ENCODE data around the gene HOXA2.

DNA sequence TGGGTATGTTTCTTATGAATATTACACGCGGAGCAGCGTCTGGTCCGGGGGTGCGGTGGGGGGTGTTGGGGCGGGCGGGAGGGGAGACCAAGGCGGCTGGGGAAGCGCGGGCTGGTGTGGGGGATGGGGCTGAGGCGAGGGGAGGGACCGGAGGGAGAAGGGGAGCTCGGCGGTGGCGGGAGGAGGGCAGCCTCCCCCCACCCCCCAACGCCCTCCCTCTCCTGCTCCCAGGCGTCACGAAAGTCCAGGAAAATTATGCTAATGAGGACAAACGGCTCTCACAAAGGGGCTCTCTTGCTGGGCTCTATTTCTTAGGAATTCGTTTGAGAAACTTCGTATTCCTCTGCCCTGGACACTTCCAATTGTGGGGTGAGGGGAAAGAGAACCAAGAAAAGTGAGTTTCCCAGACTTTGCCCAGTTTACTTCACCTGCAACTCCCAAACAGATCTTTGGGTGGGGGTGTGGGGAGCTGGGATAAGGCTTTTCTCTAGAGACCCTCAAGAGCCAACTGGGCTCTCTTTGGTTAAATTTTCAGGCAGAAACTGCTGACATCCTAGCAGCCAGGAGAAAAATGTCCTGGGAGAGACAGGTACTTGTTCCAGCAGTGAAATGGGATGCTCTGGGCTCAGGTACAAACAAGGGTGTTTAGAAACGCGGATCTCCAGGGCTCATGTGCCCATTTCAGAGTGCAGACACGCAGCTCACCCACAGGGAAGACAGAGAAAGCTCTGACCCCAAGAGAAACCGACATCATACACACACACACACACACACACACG is 11.7 kb upstream of the HOXA2 start:
- TF ChIP-seq POLR2A (IDR thresholded peaks at IDR 0.05) (no peak), POLR2AphosphoS5 (IDR thresholded peaks at IDR 0.05) (no peak)
- TF ChIP-seq, protein P1, sequence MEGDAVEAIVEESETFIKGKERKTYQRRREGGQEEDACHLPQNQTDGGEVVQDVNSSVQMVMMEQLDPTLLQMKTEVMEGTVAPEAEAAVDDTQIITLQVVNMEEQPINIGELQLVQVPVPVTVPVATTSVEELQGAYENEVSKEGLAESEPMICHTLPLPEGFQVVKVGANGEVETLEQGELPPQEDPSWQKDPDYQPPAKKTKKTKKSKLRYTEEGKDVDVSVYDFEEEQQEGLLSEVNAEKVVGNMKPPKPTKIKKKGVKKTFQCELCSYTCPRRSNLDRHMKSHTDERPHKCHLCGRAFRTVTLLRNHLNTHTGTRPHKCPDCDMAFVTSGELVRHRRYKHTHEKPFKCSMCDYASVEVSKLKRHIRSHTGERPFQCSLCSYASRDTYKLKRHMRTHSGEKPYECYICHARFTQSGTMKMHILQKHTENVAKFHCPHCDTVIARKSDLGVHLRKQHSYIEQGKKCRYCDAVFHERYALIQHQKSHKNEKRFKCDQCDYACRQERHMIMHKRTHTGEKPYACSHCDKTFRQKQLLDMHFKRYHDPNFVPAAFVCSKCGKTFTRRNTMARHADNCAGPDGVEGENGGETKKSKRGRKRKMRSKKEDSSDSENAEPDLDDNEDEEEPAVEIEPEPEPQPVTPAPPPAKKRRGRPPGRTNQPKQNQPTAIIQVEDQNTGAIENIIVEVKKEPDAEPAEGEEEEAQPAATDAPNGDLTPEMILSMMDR (IDR thresholded peaks at IDR 0.05): no peak

Measured in prostate gland (tissue), 2 donors.